GM18507 (cell line): Measurements from ENCODE around the gene TRIM38.
A peak's percentile ranks its signal among the peaks of the same experiment; 100 is the strongest.
"Not testable (repeated sequence)": the region's sequence is repeated elsewhere in the genome, so short reads cannot be mapped to it uniquely, and the experiment has no call there.

Experiments
- DNase-seq: peaks from one replicate; pipeline ENCODE4 v3.0.0; 2011; ENCODE audit warnings: low read depth; ENCODE audit not compliant: insufficient read length; ENCODE audit errors: extremely low spot score
- FAIRE-seq: peaks from 2 replicates; lab custom pipeline; 2011; peaks lifted over from hg19 to GRCh38; lab: Jason Lieb, UNC

The TRIM38 gene

DNA sequence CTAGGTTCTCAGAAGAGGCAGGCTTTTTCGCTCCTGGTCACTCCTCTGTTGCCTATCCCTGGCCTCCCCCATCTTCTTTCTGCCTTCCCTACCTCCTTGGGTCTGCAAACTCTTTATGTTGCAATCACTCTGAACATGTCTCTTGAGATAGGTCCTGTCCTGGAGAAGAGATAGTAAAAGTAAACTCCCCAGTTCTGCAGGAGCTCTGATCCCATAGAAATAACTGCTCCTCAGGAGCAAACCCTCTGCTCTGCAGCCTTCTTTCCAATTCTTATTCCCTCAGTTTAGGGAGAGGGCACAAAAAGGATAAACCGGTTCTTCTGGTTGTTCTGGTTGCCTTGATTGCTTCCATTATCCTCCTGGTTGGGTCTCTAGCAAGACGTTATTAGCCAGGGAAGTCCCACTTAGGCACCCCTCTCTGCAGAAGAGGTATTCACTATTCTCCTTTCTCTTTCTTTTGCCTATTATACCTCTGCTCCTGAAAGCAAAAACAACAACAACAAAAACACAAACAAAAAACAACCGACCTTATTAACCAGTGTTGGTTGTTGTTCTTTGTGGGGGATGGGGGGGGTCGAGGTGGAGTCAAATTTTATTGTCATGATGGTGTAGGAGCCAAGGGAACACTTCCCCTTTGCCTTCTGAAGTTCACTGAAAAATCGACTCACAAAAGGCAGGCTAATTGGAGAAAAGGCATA, 973 bp downstream of the TRIM38 start:
- DNase-seq (no peak), FAIRE-seq (peak; percentile 56)

GRCh38 chr6:25965058-25965457, 2.5 kb downstream of the TRIM38 start:
- DNase-seq (no peak), FAIRE-seq (no peak)

DNA sequence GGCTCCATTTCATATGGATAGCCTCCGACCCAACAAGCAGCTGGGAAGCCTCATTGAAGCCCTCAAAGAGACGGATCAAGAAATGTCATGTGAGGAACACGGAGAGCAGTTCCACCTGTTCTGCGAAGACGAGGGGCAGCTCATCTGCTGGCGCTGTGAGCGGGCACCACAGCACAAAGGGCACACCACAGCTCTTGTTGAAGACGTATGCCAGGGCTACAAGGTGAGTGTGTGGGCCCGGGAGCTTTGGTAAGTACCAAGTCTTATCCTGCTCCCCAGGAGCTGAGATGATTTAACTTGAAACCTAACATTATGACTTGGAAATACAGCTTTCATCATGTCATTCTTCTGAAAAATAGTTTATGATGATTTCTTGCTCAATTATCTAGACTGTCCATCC, 4.1 kb downstream of the TRIM38 start:
- FAIRE-seq (no peak), DNase-seq (no peak)

DNA sequence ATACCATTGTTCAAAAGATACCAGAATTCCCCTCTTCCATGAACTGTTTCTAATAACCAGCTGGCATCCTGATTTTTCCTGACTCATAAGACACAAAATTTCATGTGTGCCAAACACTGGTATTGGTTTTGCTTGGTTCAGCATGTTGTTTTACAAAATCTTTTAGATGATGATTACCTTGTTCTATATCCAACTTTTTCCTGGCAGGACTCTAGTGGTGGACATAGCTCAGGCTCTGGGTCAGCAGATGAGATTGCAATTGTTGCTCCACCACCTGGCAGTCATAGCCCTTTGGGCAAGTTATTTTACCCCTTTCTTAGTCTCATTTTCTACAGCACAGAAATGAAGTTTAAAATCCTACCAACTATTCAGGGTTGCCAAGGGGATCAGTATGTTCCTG, 6.2 kb downstream of the TRIM38 start:
- FAIRE-seq = no peak
- DNase-seq = no peak

- DNase-seq = no peak
- FAIRE-seq = peak; percentile 64
Measured at GRCh38 chr6:25971187-25971821, 8.7 kb downstream of the TRIM38 start.

DNA sequence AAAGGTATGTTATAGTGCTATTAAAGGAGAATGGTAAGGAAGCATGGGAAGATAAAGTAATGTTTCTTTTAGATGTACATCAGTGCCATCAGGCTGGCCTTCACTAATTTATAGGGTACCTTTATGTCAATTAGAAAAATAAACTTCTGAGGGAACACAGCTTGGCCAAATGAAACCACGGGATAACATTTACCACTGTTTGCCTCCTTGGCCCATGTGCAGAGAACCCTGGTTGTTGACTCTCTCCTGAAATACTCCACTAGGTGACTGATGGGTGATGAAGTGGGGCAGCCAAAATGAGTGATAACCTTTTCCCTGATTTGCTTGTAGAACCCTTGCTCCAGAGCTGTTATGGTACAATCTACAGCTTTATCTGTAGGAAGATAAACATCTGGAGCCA, 9.5 kb downstream of the TRIM38 start:
- FAIRE-seq (no peak), DNase-seq (no peak)

DNA sequence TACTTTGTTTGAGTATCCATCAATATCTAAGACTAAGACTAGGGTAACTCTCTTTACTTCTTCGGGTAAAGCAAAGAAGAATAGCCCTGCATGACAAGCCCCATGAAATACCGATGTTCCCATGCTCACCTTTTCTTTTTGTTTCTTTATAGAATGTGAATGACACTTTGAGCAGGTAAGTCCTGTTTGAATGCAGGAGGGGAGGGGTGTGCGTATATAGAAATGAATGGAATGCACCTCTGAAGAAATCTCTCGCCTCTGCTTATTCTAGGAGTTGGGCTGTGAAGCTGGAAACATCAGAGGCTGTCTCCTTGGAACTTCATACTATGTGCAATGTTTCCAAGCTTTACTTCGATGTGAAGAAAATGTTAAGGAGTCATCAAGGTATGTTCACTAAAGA, 10.3 kb downstream of the TRIM38 start:
- DNase-seq = no peak
- FAIRE-seq = no peak

DNA sequence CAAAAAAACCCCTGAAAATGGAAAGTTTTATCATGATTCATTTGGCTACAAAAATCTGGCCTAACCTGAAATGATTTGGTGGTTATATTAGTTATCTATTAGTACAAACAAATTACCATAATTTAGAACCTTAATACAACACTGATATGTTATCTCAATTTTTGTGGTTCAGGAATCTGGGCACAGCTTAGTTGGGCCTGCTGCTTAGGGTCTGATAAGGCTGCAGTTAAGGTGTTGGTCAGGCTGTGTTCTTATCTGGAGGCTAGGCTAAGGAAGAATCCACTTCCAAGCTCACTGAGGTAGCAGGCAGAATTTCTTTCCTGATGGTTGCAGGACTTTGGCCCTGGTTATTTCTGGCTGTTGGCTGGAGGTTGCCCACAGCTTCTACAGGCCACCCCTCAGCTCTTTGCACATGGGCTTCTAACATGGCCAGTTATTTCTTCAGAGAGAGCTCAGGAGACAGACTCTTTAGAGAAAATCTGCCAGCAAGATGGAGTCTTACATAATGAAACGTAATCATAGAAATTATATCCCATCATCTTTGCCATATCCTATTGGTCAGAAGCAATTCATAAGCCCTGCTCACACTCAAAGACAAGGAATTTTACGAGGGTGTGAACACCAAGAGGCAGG, 11.4 kb downstream of the TRIM38 start:
- DNase-seq = no peak
- no peak for FAIRE-seq

- FAIRE-seq (no peak), DNase-seq (no peak)
Measured at GRCh38 chr6:25975923-25976560, 13.4 kb downstream of the TRIM38 start.

GRCh38 chr6:25980935-25981334, 18.3 kb downstream of the TRIM38 start:
- no peak for FAIRE-seq
- DNase-seq = no peak

DNA sequence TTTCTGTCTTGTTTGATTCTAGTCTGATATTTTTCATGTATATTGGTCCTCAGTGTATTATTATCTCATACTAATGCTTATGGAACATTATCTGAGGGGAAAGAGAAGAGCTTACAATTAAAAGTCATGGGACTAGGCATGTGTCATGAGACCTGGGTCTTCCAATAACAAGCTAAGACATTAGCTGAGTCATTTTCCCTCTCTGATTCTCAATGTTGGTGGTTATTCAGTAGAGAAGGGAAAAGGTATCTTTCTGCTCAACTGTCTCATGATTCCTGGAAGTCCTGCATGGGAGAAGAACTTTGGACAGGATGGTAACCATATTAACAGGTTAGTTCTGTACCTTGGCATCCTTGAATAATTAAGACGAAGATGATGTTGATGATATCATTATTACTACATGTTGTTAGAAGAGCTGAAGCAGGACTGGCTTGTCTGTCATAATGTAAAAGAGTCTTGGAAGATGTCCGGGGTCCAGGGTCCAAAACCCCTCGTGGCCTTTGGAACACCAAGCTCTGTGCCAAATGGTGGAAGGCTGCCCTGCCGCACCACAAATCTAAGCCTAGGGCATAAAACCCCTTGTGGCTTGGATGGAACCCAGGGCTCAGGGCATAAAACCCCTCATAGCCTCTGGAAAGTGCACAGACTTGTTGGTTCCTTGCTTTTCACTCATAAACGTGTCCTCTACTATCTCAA, 19.1 kb downstream of the TRIM38 start:
- FAIRE-seq = no peak
- DNase-seq = no peak

DNA sequence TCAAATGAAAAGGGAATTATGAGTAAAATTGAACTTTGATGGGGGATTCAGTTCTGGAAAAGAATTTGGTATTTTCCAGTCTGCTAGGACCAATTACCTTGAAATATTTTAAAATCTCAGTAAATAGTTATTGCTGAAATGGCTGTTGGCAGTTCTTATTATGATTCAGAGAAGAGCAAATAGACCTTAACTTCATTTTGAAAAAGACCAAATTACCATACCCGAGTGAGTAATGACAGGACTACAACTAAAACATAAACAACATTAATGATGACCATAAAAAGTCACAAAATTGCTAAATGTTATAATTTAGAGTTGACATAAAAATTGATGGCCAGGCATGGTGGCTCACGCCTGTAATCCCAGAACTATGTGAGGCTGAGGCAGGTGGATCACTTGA, 21.7 kb downstream of the TRIM38 start:
- no peak for FAIRE-seq

DNA sequence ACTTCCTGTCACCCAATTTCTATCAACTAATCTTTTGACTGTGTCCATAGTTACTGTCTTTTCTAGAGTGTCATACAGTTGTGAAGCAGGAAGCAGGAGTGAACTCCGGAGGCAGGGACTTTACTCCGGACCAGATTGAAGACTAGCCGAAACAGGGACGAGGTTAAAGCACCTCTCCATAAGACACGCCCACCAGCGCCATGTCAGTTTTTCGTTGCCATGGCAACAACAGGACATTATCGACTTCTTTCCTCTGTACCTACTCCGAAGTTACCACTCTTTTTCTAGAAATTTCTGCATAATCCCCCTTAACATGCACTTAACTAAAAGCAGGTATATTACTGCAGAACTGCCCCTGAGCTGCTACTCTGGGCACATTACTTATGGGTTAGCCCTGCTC, 25.2 kb downstream of the TRIM38 start:
- FAIRE-seq = no peak

More for the DNA sequence above, 21.7 kb downstream of the TRIM38 start:
- DNase-seq = no peak

DNA sequence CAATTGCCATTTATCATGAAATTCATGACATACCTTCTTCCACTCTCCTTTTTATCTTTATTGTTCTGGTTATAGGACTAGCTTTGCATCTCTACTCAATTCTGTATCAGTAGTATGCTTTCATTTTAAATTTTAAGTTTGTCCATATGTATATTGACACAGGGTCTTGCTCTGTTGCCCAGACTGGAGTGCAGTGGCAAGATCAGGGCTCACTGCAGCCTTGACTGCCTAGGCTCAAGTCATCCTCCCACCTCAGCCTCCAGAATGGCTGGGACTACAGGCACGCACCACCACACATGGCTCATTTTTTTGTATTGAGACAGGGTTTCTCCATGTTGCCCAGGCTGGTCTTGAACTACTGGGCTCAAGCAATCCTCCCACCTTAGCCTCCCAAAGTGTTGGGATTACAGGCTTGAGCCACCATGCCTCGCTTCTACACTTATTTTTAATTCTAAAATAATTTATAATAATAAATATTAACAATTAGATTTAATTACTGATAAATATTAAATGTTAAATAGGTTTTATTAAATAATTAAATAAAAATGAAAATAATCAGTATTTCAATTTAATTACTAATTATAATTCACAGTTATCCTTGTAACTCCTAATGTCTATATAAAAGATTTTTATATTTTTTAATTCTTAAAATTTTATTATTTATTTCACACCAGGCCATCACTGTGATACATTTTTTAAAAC, 27.7 kb downstream of the TRIM38 start:
- no peak for FAIRE-seq

More for the DNA sequence above, 25.2 kb downstream of the TRIM38 start:
- no peak for DNase-seq

GRCh38 chr6:25991785-25992412, 29.3 kb downstream of the TRIM38 start:
- FAIRE-seq = no peak
- DNase-seq = peak; percentile 30

More for the DNA sequence above, 27.7 kb downstream of the TRIM38 start:
- no peak for DNase-seq

- DNase-seq = peak; percentile 78
- FAIRE-seq = peak; percentile 92
Measured at GRCh38 chr6:25992413-25993340, 30.1 kb downstream of the TRIM38 start.

DNA sequence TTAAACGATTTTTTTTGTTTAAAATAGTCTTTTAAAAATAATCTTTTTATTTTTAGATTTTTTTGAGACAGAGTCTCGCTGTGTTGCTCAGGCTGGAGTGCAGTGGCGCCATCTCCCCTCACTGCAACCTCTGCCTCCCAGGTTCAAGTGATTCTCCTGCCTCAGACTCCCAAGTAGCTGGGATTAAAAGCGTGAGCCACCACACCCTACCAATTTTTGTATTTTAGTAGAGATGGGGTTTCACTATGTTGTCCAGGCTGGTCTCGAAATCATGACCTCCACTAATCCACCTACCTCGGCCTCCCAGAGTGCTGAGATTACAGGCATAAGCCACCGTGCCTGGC, 30.7 kb downstream of the TRIM38 start:
- not testable (repeated sequence) for DNase-seq, FAIRE-seq

- FAIRE-seq (peak; percentile 83), DNase-seq (no peak)
Measured at GRCh38 chr6:25995507-25995906, 32.9 kb downstream of the TRIM38 start.
